Uterus (tissue), 2 donors: Measurements from ENCODE around the gene KLRC1.
"Not testable (repeated sequence)": the region's sequence is repeated elsewhere in the genome, so short reads cannot be mapped to it uniquely, and the experiment has no call there.

Experiments
- CTCF ChIP-seq, 4 experiments: fragments of 200-600 bp in 2 of 4; fragments of 450-650 bp in 2 of 4; sonication (generic) in 2 of 4; IDR thresholded peaks; one replicate each; pipeline ENCODE4 v1.5.1; 2016 to 2019; ENCODE audit warnings: antibody characterized with exemption in 4 of 4, mild to moderate bottlenecking in 2 of 4, moderate library complexity in 1 of 4
- POLR2A ChIP-seq, 2 donors: fragments of 450-650 bp; IDR thresholded peaks; one replicate each; pipeline ENCODE4 v1.6.1; 2016; ENCODE audit warnings: antibody characterized with exemption in 2 of 2, mild to moderate bottlenecking in 1 of 2, moderate library complexity in 1 of 2

GRCh38 chr12:10435816-10436215 lies 17.4 kb downstream of the KLRC1 start, which contains the start of gene KLRC2:
- not testable (repeated sequence) for TF ChIP-seq CTCF, POLR2A (IDR thresholded peaks at IDR 0.05)
